RKO (cell line): ENCODE data around the gene ZBED2.

Experiments used
- DNase-seq: peaks from one replicate; pipeline ENCODE4 v3.0.0-alpha.2; 2016; ENCODE audit warnings: low spot score

The ZBED2 gene

DNA sequence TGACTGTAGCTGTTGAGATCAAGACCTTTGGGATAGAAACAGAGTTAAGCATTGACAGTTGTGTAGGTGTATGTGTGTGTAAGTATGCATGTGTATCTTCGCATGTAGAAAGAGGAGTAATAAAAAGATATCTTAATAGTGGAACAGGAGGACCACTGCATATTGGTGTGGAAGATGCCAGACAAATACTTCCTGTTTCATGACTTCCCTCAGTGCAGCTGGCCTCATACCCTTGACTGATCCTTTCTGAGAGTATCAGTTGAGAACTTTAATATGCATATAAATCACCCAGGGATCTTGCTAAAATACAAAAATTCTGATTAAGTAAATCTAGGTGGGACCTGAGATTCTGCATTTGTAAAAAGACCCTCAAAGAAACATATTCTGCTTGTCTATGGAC lies 8.5 kb upstream of the ZBED2 start:
- no peak for DNase-seq

DNA sequence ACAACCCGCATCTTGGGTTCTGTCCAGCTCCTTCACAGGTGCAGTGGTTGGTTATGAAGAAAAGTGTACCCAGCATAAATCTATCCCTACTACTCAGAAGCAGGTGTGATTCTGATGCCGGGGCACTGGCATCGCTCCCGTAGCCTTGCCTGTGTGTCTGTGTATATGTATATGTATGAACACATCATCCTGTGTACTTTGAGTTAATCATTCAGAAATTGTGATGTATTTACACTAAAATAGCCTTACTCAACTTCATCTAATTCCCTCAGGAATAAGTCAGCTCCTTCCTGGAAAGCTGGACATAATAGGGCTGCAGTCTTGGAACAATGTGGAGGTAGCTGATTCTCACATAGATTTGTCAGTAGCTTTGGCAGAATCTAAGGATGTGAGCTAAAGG lies 6.7 kb upstream of the ZBED2 start:
- no peak for DNase-seq

DNA sequence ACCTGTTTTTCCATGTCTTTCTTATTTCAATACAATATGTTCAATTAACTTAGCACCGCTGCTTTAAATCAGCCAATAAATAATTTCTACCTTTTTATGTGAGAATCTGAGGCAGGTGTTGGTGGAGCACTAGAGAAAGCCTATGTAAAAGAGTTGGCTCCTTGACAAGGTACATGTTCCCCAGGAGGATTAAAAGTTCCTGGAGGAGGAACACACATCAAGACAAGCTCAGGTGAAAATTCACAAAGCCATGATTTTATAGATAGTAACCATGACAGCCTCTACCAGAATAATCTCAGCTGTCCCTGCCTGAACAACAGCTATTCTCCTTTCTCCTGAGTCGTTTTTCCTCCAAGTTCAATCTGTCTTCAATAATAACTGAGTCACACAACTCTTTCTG lies 3.4 kb upstream of the ZBED2 start:
- DNase-seq = no peak

DNA sequence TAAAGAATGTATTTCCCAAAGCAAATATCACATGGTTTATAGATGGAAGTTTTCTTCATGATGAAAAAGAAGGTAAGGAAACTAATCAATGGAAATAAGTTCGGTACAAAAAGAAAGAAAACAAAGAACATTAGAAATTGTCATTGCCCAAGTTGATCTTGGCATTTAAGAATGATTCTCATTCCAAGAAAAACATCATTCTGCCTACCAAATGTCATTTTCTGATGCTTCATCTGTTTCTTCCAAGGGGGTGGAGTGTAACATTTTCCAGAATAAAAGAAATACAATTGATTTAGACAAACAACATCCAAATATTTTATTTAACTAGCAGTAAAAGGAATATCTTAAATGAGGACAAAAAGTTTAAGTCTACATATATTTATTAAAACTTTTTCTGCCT lies 3.0 kb upstream of the ZBED2 start:
- DNase-seq = no peak

DNA sequence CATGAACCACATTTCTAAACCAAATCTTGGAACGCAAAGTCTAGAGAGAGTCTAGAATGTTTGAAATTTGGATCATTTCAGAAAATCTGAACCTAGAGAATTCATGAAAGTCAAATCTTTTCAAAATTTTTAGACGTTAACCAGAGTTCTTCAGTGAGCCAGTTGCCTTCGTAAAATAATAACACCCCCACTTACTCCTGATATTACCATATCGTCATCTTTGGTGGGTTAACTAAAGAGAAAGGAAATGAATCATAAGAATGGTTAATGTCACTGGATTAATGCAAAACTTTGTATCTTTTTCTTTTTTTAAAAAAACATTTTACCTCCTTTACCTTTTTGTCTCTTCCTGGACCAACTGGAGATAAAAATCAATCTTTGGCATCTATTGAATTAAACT lies 1.2 kb upstream of the ZBED2 start:
- DNase-seq = no peak

DNA sequence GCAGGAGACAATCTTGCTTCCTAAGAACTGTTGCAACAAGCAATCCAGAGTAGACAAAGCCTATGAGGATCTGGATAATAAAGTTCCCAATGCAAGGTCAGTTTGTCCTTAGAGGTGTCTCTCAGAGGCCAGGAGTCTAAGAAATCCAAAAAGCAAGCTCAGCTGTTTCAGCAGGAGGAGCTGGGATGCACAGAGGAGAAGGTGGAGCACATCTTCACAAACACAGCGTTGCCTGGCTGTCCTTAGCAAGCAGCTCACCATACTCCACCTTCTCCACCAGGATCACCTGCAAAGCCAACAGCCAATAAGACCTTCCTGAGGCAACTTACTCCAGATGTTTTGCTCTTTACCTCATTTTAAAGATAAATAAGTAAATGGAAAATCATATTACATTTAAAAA lies 365 bp downstream of the ZBED2 start:
- DNase-seq = no peak

DNA sequence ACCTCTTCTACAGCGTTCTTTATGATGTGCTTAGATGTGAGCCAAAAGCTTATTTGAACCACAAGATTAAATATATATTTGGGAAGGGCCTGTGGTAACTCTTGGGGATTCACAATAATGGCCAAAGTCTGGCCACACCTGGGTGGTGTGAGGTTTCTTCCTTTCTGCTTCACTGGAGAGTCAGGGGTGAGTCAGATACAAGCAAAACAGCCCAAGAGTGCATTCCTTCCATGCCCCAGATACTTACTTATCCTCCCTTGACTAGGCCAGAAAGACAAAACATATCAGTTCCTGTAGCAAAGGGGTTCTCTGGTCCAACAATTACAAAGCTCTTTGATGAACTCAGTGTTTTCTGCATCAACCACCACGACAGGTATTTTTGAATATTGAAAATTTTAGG lies 941 bp downstream of the ZBED2 start:
- no peak for DNase-seq

DNA sequence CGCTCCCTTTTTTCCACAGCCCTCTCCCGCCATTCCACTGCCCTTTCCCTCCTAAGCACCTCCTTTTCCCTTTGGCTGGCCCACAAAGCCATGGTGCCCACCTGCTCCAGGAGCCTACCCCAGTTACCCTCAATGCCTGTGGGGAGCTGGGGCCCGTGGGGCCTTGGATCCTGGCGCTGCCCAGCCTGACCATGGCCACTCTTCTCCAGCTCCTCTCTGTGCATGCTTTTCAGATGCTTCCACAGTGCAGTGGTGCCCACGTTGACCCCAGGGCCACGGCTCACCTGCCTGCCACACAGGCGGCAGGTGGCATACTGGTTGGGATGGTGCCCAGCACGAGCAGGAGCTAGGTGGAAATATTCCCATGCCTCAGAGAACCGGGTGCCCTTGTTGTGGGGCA lies 1.5 kb downstream of the ZBED2 start:
- DNase-seq = no peak

DNA sequence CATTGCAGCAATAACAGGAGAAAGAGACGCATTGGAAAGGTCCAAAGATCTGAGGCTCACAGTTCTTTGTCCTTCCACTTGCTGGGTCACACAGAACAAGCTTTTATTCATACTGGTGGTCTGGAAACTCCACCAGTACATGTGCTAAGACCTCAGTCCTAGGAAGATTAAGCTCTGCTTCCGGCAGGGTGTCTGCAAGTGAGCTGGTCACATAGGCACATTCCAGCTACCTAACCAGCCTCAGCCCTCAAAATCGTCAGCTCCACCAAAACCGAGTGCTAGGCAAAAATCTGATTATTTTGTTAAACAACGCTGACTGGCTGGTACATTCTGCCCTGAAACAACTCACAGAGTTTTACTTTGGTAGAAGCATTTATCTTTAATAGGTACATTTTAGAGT lies 2.2 kb downstream of the ZBED2 start:
- DNase-seq = no peak

DNA sequence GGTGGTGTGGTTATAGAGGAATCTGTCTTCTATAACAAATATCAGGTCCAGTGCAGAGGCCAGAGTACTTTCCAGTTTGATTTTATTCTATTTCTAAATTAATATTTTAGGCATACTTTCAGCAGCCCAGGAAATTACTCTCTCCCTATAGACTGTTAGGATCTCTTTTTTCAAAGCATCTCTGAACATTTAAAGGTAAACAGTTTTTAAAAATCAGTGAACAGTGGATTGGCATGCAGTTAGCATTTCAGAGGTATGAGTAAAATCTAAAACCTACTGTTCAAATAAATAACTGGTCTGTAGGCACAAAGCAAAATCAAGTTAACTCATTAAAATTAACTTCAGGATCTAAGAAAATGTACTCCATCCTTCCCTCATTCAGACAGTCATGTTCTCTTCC lies 3.0 kb downstream of the ZBED2 start:
- no peak for DNase-seq

DNA sequence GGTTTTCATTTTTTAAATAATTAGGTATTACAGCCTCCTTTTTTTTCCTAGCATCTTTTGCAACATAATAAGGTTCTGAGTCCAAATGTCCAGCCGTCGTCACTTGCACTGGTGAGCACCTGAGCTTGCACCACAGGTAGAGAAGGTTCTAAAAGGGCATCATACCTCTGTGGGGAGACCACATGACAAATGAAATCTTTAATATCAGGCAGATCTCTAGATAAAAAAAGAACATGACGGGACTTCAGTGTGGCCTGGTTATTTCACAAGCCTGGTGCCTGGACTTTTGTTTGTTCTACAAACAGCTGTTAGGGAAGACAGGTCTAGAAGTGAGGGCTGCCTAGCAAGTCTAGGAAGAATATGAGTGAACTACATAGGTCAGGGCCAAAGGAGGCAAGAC lies 3.6 kb downstream of the ZBED2 start:
- DNase-seq = no peak

DNA sequence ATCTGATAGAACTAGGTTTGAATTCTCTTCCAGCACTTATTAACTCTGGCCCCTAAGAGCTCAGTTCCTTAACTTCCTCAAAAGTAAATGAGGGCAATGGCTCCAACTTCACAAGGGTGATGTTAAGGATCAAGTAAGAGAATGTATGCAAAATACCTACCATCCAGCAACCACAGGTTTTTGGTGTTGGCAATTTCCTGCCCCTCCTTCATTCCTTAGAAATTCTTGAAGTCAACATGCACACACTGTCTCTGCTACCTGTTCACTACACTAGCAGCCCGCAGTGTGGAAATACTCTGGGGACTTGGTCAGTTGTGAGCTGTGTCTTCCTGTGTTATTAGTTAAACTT lies 5.0 kb downstream of the ZBED2 start:
- no peak for DNase-seq

DNA sequence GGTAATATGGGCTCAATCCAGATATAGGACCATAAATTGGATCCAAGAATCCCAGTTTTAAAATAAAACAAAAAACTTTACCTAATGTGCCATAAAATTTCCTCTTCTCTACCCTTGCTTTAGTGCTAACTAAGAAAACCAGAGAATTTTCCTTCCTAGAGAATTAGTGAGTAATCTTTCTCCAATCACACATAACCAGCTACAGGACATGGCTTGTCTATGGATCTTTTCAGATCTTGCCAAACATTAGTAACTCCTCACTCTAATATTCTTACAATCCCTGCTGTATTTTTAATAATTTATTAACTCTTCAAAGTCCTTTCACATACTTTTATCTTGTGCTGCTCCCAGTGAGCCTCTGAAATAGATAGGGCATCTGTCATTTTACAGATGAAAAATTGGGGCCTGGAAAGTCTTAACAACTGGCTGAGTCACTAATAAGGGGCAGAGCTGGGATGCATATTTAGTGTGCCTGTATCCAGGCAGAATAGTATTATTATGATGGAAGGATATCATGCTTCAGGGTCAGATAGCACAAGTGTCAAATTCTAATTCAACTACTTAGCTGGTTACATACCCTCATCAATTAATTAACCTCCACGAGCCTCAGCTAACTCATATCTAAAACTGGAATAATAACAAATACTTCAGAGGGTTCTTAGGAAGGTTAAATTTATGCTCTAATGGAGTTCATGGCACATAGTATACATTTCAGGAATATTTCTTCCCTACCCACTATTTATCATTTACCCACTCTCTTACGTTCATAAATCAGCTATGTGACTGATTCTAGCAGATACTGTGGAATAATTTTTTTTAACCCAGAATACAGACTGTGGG lies 5.6 kb downstream of the ZBED2 start:
- DNase-seq = no peak

DNA sequence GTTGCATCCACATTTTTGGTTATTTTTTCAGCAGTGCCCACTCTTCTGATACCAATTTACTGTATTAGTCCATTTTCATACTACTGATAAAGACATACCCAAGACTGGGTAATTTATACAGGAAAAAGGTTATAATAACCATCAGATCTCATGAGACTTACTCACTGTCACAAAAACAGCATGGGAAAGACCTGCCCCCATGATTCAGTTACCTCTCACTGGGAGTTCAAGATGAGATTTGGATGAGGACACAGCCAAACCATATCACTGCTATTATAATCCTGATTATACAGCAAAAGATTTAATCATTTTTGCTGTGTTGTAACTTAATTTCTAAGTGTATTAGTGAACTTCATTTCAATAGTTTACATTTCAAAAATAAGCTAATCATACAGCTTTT lies 6.6 kb downstream of the ZBED2 start:
- DNase-seq = no peak

DNA sequence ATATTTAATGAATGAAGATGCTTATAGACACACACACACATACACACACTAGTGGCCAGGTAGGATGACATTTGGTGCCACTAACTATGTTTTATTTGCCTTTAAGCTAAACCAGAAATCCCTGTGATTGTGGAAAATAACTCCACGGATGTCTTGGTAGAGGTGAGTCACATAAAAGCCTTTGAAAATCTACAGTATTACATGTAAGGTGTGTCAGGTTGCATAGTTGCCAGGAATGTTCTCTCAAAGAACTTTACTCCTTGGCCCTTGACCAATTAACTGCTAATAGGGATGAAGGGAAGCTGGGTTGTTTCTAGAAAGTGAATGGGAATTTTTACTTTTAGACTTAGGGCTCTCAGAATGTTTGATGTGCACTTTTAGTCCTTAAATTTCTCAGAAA lies 9.9 kb downstream of the ZBED2 start:
- DNase-seq = no peak

DNA sequence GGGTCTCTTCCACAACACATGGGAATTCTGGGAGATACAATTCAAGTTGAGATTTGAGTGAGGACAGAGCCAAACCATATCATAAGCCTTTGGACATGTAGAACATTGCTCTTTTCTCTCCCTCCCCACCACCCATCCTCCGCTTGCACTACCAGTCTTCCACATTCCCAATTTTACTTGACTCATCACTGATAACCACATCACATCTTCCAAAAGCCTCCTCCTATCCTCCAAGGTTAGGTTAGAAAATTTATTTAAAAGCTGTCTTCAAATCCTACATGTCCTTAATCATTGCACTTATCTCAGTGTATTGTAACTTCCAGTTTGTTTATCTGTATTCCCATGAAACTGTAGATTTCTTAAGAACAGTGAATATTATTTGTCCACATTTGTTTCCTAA lies 10.4 kb downstream of the ZBED2 start:
- no peak for DNase-seq

DNA sequence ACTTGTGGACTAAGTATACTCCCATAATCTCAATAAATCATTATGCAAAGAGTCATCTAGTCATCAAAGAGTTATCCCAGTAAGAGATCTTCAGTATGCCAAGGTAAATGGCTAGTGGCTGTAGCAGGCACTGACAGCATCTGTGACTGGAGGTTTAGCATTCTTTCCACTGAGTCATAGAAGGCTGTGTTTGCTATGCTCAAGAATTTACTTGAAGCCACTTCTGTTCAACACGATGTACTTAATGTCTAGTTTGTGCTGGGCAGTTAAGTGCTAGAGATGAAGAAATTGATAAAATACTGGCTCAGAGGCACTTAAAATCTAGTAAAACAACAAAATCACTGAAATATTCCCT lies 13.0 kb downstream of the ZBED2 start:
- peak; percentile 42 for DNase-seq

DNA sequence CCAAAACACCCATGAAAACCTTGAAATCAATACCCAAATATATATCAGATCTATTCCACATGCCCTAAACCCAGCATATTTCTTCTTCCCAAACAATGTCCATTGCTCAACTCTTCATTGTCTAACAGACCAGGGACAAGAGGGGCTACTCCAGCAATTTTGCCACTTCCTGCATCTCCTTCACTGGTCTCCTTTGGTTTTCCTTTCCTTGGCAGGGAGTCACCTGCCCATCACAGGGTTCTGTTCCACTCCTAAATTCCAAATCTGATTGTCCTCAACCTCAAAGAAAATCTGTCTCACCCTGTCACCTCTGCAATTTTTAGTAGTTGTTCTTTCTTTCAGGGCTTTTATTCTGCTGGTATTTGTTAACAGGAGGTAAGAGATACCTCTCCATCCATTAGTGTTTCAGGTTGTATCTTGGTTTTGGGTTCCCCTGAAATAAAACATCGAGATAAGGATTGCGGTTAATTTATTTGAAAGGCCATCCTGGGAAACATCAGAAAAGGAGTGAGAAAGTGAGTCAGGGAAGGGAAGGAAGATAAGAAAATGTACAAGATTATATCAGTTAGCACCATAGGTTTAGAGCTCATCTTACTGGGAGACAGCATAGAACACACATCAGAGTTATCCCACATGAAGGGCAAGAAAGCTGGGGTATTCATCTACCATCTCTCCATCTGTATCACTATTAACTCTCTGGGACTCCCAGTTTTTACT lies 13.6 kb downstream of the ZBED2 start:
- DNase-seq = no peak

DNA sequence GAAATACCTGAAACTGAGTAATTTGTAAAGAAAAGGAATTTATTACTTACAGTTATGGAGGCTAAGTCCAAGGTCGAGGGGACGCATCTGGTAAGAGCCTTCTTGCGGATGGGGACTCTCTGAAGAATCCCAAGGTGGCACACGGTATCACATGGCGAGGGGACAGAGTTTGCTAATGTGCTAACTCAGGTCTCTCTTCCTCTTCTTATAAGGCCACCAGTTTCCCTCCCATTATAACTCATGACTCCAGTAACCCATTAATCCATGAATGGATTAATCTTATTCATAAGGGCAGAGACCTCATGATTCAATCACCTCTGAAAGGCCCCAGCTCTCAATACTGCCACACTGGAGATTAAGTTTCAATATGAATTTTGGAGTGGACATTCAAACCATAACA lies 15.7 kb downstream of the ZBED2 start:
- DNase-seq = no peak

DNA sequence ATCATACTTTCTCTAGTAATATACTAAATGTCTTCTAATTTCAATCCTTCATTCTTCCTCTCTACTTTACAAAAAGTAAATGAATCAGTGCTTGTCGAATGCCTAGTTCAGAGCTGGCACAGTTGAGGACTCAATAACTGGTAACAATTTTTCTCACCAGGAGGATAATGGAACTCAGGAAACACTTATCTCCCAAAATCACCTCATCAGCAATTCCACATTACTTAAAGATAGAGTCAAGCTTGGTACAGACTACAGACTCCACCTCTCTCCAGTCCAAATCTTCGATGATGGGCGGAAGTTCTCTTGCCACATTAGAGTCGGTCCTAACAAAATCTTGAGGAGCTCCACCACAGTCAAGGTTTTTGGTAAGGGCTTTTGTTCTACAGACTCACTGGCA lies 16.3 kb downstream of the ZBED2 start:
- DNase-seq = no peak

DNA sequence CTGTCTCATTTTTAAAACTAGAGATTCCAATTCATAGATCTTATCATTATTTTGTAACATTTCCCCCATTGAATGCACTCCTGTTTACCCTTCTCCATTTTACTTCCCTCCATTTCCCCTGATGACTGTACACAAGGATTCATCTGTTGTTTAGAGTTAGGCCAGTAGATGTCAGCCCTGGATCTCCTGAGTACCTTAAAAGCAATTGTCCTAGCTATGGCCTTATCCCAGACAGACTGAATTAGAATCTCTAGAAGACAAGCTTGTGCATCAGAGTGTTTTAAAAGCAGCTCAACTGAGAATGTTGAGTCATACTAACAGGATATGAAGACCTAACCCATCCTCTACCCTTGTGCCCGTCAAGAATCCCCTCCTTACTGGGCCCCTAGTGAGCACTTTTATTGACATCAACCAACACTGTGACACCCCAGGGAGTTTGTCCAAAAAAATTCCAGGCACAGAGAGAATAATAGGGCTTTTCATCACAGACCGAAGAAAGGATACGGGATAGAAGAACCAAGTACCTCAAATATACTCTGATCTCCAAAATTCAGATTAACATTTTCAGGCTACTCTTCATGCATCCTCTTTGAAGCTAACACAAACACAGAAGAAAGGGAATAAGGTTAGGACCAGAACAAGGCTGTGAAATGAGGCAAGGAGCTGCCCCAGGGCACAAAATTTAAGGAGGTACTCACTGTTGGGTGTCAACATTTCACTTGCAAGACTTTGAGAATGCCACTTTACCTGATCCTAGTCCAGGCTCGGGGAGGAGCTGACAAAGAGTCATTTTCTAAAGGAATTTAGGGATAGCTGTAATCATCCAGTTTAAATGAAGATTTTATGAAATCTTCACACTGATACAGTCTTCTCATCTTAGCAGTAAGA lies 17.1 kb downstream of the ZBED2 start:
- DNase-seq = peak; percentile 52

DNA sequence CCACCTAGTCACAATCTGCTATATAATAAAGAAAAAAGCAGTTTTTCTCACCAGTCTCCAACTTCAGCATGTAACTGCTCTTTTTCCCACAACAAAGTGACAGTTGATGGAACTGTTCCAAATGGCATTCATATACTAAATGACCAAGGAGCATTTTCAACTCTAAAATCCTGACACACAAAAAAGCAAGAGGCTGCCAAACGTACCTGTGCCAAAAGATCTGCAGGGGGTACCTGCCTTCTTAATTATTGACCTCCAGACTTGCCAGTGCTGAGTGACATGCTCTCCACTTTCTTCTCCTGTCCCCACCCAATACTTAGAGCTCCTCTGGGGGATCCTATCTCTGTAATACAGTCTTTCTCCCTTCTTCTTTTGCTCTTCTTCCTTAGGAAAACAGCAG lies 18.0 kb downstream of the ZBED2 start:
- DNase-seq = no peak

DNA sequence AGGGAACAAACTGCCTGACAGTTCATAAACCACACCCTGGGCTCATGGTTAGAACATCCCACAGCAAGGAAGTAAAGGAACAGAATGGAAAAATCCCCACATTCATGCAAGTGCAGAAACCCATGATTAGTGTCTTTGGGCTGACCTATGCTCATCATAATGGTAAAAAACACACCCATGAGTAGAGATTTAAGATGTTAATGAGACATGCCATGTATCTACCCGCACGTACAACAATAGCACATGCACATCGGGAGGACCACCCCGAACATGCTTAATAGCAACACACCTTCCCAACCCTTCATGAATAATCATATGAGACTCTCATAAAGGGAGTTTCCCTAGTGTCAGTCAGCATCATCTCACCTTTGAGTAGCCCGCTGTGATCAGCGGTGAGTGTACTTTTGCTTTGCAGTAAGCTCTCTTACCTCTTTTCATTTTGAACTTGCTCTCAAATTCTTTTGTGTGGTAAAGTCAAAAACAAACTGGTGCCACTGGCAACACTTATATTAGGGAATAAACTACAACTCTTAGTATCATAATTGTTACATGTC lies 23.2 kb downstream of the ZBED2 start:
- DNase-seq = no peak
